Measurements from ENCODE around the gene GZMA. TPM values are rescaled to one million over a fixed set of nuclear protein-coding genes. Genes with fewer than 3 reads are reported as not detected.
"Not testable (repeated sequence)": the region's sequence is repeated elsewhere in the genome, so short reads cannot be mapped to it uniquely, and the experiment has no call there.

GZMA gene
- total RNA-seq, 1 donor from 2014 or later: not detected

DNA sequence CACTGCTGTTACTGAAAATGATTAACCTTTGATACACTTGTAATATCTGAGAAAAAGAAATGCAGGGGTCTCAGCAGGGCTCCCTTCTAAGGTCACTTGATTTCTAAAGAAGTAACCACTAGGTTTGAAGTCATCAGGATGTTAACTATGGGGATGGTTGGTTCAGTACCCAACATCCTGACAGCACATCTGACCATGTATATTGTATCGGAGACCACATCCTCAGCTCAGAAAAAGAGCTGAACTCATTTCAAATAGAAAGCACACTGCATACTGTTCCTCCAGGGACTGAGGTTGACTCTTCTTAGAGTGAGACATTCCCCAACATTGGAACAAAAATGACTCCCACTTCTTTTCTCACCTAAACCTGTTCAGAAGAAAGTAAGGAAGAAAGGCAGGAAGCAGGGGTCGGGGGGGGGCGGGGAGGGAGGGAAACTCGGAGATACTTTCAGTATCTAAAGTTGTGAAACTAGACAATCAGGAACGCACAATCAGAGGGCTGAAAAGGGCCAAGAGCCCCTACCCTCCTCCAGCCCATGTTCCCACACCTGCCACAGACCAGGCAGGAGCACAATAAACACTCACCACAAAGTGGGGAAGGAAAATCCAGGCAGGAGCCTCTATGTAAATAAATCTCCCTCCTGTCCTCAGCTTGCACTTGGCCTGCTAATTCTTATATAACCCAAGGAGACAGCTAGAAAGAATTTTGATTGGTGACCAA lies 730 bp upstream of the GZMA start:
- H3K27ac Mint-ChIP-seq (ENCODE audit: unreplicated experiment): no peak overlapping the region
- no peak for DNase-seq
- TF ChIP-seq, protein P1, sequence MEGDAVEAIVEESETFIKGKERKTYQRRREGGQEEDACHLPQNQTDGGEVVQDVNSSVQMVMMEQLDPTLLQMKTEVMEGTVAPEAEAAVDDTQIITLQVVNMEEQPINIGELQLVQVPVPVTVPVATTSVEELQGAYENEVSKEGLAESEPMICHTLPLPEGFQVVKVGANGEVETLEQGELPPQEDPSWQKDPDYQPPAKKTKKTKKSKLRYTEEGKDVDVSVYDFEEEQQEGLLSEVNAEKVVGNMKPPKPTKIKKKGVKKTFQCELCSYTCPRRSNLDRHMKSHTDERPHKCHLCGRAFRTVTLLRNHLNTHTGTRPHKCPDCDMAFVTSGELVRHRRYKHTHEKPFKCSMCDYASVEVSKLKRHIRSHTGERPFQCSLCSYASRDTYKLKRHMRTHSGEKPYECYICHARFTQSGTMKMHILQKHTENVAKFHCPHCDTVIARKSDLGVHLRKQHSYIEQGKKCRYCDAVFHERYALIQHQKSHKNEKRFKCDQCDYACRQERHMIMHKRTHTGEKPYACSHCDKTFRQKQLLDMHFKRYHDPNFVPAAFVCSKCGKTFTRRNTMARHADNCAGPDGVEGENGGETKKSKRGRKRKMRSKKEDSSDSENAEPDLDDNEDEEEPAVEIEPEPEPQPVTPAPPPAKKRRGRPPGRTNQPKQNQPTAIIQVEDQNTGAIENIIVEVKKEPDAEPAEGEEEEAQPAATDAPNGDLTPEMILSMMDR (IDR thresholded peaks at IDR 0.05; ENCODE audit: partially characterized antibody, unreplicated experiment): no peak

DNA sequence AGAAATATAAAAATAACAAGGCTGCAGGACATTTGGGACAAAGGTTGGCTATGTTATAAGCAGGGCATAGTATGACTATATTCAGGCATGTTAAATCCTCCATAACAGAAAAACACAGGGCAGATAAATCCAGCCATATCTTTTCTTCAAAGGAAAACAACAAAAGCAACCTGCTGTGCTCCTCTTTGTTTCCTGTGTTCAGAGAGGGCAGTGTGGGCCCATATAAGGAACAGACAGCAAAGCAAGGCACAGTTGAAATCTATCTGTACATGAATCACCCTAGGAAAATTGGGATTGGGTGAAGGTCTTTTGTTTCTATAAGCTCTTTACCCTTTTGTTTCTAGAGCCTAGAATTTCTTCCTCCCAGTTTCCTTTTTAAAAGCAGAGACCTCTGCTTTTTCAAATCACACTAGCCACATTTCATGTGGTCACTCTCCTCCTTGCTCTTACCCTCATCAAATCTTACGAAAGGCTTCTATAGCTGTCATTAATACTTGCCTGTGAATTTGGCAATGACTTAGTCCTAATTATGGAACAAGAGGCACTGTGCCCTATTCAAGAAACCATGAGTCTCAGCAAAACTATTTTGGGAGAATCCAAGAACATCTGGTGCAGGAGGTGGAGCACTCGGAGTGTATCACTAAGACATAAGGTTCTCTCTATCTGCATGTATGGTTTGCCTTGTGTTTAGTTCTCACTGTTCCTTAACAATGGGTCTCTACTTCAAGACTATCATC lies 1.8 kb downstream of the GZMA start:
- Mint-ChIP-seq H3K4me1 (ENCODE audit: low read depth, unreplicated experiment) (no peaks in the 10 kb centered on the region), H3K27me3 (ENCODE audit: unreplicated experiment) (no peaks in the 10 kb centered on the region), H3K9me3 (ENCODE audit: unreplicated experiment) (no peaks in the 10 kb centered on the region), H3K4me3 (ENCODE audit: unreplicated experiment) (no peak overlapping the region), H3K36me3 (ENCODE audit: unreplicated experiment) (no peaks in the 10 kb centered on the region), H3K27ac (ENCODE audit: unreplicated experiment) (no peak overlapping the region)
- TF ChIP-seq, protein P1 (IDR thresholded peaks at IDR 0.05; ENCODE audit: partially characterized antibody, unreplicated experiment): no peak
- no peak for DNase-seq

More for the DNA sequence above, 730 bp upstream of the GZMA start:
- H3K9me3 Mint-ChIP-seq (ENCODE audit: unreplicated experiment): no peaks in the 10 kb centered on the region
- H3K27me3 Mint-ChIP-seq (ENCODE audit: unreplicated experiment): no peaks in the 10 kb centered on the region
- no peaks in the 10 kb centered on the region for H3K4me1 Mint-ChIP-seq (ENCODE audit: low read depth, unreplicated experiment)
- no peaks in the 10 kb centered on the region for H3K36me3 Mint-ChIP-seq (ENCODE audit: unreplicated experiment)
- H3K4me3 Mint-ChIP-seq (ENCODE audit: unreplicated experiment): no peak overlapping the region

DNA sequence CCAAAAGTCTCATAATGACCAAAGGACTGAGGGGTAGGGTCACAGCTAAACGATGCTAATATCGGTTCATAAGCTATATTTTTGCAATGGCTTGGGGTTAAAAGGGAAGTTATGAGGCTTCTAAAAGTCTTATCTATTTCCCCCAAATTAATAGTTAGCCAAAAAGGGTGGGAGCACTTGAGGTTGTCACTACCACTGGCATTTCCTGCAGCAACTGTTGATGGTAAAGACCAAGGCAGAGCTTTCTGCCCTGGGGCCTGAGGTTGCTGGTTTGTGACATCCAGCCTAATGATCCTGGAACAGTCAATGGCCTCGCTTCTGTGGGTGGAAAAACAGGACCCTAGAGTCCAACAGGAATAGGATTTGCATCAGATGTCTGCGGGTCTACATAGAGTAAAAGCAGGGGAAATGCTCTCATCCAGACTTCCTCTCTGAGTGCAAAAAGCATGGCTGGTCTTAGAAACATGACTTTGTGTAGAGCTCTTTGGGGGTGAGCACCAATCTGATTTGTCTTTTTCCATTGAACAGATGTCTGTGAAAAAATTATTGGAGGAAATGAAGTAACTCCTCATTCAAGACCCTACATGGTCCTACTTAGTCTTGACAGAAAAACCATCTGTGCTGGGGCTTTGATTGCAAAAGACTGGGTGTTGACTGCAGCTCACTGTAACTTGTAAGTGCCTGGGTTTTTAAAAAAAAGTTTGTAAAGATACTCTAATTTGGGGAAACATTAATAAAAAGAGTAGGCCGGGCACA lies 2.7 kb downstream of the GZMA start:
- Mint-ChIP-seq H3K4me3 (ENCODE audit: unreplicated experiment) (no peak overlapping the region), H3K36me3 (ENCODE audit: unreplicated experiment) (no peaks in the 10 kb centered on the region), H3K27ac (ENCODE audit: unreplicated experiment) (no peak overlapping the region), H3K4me1 (ENCODE audit: low read depth, unreplicated experiment) (no peaks in the 10 kb centered on the region), H3K9me3 (ENCODE audit: unreplicated experiment) (no peaks in the 10 kb centered on the region), H3K27me3 (ENCODE audit: unreplicated experiment) (no peaks in the 10 kb centered on the region)
- TF ChIP-seq, protein P1 (IDR thresholded peaks at IDR 0.05; ENCODE audit: partially characterized antibody, unreplicated experiment): no peak
- DNase-seq: no peak

DNA sequence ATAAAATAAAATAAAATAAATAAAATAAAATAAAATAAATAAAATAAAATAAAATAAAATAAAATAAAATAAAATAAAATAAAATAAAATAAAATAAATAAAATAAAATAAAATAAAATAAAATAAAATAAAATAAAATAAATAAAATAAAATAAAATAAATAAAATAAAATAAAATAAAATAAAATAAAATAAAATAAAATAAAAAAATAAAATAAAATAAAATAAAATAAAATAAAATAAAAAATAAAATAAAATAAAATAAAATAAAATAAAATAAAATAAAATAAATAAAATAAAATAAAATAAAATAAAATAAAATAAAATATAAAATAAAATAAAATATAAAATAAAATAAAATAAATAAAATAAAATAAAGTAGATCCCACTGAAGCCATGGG lies 3.5 kb downstream of the GZMA start:
- H3K36me3 Mint-ChIP-seq (ENCODE audit: unreplicated experiment); H3K4me1 Mint-ChIP-seq (ENCODE audit: low read depth, unreplicated experiment); DNase-seq; H3K9me3 Mint-ChIP-seq (ENCODE audit: unreplicated experiment); H3K27ac Mint-ChIP-seq (ENCODE audit: unreplicated experiment); H3K27me3 Mint-ChIP-seq (ENCODE audit: unreplicated experiment); H3K4me3 Mint-ChIP-seq (ENCODE audit: unreplicated experiment): not testable (repeated sequence)

DNA sequence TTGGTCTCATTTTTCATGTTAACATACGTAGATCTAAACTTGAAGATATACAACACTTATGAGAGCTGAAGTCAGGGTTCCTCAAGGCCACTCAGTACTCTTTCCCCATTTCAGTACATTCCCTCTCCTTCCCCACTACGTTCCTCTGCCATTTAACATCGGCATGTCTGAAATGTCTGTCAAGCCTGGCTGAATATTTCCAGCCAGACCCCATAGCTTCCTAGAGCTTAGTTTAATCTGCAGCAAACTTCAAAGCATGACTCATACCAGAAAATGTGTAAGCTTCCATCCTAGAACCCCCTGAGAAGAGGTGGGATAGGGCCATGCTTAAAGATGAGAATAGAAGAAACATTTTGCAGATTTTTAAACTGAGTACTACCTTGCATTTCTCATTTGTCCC lies 6.2 kb downstream of the GZMA start:
- Mint-ChIP-seq H3K27ac (ENCODE audit: unreplicated experiment) (no peak overlapping the region), H3K27me3 (ENCODE audit: unreplicated experiment) (peaks cover 1% of the 10 kb centered on the region), H3K36me3 (ENCODE audit: unreplicated experiment) (no peaks in the 10 kb centered on the region), H3K4me3 (ENCODE audit: unreplicated experiment) (no peak overlapping the region), H3K9me3 (ENCODE audit: unreplicated experiment) (no peaks in the 10 kb centered on the region), H3K4me1 (ENCODE audit: low read depth, unreplicated experiment) (no peaks in the 10 kb centered on the region)
- TF ChIP-seq, protein P1 (IDR thresholded peaks at IDR 0.05; ENCODE audit: partially characterized antibody, unreplicated experiment): no peak
- DNase-seq: no peak

Measured in glutamatergic neuron (in vitro differentiated cells).